ENCODE measurements around the gene PTDSS2.
"Not testable (repeated sequence)": the region's sequence is repeated elsewhere in the genome, so short reads cannot be mapped to it uniquely, and the experiment has no call there.

The PTDSS2 gene

GRCh38 chr11:431921-432320, 18.2 kb upstream of the PTDSS2 start:
- no peak for DNase-seq

GRCh38 chr11:432501-433100, 17.5 kb upstream of the PTDSS2 start:
- TF ChIP-seq CTCF (IDR thresholded peaks at IDR 0.05; ENCODE audit: low read depth, low read length) = no peak
- H3K4me1 ChIP-seq = no peaks in the 10 kb centered on the region
- H3K9me3 ChIP-seq = no peaks in the 10 kb centered on the region
- no peak overlapping the region for H3K4me3 ChIP-seq (ENCODE audit: low read depth, low read length)
- no peaks in the 10 kb centered on the region for H3K27me3 ChIP-seq
- no peaks in the 10 kb centered on the region for H3K36me3 ChIP-seq
- DNase-seq = no peak

More at GRCh38 chr11:431921-432320, 18.2 kb upstream of the PTDSS2 start:
- no peak for TF ChIP-seq CTCF (IDR thresholded peaks at IDR 0.05; ENCODE audit: low read depth, low read length)
- no peak overlapping the region for H3K4me3 ChIP-seq (ENCODE audit: low read depth, low read length)
- H3K9me3 ChIP-seq = no peaks in the 10 kb centered on the region
- no peaks in the 10 kb centered on the region for H3K36me3 ChIP-seq
- no peaks in the 10 kb centered on the region for H3K27me3 ChIP-seq
- no peaks in the 10 kb centered on the region for H3K4me1 ChIP-seq

GRCh38 chr11:433111-433510, 17.0 kb upstream of the PTDSS2 start:
- no peaks in the 10 kb centered on the region for H3K27me3 ChIP-seq
- no peaks in the 10 kb centered on the region for H3K36me3 ChIP-seq
- DNase-seq = no peak
- no peaks in the 10 kb centered on the region for H3K4me1 ChIP-seq
- no peaks in the 10 kb centered on the region for H3K9me3 ChIP-seq
- H3K4me3 ChIP-seq (ENCODE audit: low read depth, low read length) = no peak overlapping the region
- TF ChIP-seq CTCF (IDR thresholded peaks at IDR 0.05; ENCODE audit: low read depth, low read length) = no peak

GRCh38 chr11:433641-434040, 16.4 kb upstream of the PTDSS2 start:
- DNase-seq = no peak
- Histone ChIP-seq H3K9me3 (no peaks in the 10 kb centered on the region), H3K36me3 (no peaks in the 10 kb centered on the region), H3K4me3 (ENCODE audit: low read depth, low read length) (no peak overlapping the region), H3K4me1 (no peaks in the 10 kb centered on the region), H3K27me3 (no peaks in the 10 kb centered on the region)
- TF ChIP-seq CTCF (IDR thresholded peaks at IDR 0.05; ENCODE audit: low read depth, low read length) = no peak

GRCh38 chr11:434496-434895, 15.6 kb upstream of the PTDSS2 start:
- no peaks in the 10 kb centered on the region for H3K36me3 ChIP-seq
- no peaks in the 10 kb centered on the region for H3K4me1 ChIP-seq
- TF ChIP-seq CTCF (IDR thresholded peaks at IDR 0.05; ENCODE audit: low read depth, low read length) = no peak
- no peak for DNase-seq
- H3K4me3 ChIP-seq (ENCODE audit: low read depth, low read length) = no peak overlapping the region
- H3K27me3 ChIP-seq = no peaks in the 10 kb centered on the region
- H3K9me3 ChIP-seq = no peaks in the 10 kb centered on the region

- H3K4me3 ChIP-seq (ENCODE audit: low read depth, low read length); H3K27me3 ChIP-seq; DNase-seq; H3K4me1 ChIP-seq; H3K9me3 ChIP-seq; H3K36me3 ChIP-seq: not testable (repeated sequence)
Observed at GRCh38 chr11:434999-435740, 14.9 kb upstream of the PTDSS2 start.
